GM12874 (cell line): ENCODE results near the gene TEX22.

Source experiments
- TF ChIP-seq, protein P1 (sequence below): IDR thresholded peaks from 2 replicates; pipeline ENCODE4 v1.5.1; 2011; ENCODE audit warnings: low read depth, mild to moderate bottlenecking, control low read depth, low read length, moderate library complexity; ENCODE audit not compliant: insufficient read depth

The TEX22 gene

DNA sequence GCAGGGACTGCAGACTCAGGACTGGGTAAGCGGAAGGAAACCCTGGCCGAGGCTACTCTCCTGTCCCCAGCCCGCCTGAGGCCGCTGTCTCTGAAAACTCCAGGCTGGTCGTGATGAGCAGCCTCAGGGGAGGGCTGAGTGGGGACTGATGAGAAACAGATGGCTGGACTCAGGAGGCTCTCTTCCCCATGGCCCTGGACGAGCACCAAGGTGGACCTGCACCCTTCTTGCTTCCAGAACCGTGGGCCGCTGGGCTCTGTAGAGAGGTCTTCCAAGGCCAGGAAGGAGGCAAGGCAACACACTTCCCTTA is 1.1 kb downstream of the TEX22 start:
- TF ChIP-seq, protein P1, sequence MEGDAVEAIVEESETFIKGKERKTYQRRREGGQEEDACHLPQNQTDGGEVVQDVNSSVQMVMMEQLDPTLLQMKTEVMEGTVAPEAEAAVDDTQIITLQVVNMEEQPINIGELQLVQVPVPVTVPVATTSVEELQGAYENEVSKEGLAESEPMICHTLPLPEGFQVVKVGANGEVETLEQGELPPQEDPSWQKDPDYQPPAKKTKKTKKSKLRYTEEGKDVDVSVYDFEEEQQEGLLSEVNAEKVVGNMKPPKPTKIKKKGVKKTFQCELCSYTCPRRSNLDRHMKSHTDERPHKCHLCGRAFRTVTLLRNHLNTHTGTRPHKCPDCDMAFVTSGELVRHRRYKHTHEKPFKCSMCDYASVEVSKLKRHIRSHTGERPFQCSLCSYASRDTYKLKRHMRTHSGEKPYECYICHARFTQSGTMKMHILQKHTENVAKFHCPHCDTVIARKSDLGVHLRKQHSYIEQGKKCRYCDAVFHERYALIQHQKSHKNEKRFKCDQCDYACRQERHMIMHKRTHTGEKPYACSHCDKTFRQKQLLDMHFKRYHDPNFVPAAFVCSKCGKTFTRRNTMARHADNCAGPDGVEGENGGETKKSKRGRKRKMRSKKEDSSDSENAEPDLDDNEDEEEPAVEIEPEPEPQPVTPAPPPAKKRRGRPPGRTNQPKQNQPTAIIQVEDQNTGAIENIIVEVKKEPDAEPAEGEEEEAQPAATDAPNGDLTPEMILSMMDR = no peak

DNA sequence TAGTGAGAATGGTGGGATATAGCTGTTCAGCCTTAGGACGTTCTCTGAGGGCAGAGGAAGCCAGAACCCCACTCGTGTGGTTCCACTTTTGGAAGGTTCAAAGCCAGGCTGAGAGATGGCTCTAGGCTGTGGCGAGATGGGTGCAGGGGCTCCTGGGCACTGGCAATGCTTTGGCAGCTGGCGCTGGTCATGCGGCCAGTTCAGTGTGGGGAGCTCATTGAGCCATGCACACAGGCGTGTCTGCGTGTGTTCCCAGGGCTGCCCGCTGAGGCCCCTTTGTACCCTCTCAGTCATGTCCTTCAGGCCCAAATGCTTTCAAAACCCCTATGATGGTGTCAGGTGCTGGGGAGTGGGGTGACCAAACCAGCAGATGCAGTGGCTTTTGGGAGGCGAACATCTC is 1.7 kb downstream of the TEX22 start:
- TF ChIP-seq, protein P1 = no peak

GRCh38 chr14:105401699-105402098 is 3.4 kb downstream of the TEX22 start:
- TF ChIP-seq, protein P1 = no peak

DNA sequence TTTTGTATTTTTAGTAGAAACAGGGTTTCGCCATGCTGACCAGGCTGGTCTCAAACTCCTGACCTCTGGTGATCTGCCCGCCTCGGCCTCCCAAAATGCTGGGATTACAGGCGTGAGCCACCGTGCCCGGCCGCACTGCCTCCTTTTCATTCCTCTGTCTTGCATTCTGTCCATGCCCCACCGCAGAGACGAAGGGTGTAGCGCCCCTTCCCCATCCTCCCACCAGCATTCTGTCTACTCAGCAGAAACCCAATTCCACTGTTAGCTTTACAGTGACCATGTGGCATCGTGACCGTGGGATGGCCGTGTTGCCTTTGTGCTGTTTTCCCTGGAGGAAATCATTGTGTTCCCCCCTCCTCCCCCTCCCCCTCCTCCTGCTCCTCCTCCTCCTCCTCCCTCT is 10.3 kb downstream of the TEX22 start:
- TF ChIP-seq, protein P1 = no peak

DNA sequence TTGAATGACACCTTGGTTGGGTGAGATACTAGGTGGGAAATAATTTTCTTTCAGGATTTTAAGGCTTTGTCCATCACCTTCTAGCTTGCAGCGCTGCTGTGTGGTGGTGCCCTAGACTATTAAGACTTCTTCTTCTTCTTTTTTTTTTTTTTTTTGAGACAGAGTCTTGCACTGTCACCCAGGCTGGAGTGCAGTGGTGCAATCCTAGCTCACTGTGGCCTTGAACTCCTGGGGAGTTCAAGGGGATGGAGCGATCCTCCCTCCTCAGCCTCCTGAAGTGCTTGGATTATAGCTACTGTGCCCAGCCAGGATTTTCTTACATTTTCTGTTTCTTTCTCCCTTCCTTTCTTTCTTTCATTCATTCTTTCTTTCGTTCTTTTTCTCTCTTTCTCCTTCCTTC is 11.0 kb downstream of the TEX22 start:
- TF ChIP-seq, protein P1 = no peak

DNA sequence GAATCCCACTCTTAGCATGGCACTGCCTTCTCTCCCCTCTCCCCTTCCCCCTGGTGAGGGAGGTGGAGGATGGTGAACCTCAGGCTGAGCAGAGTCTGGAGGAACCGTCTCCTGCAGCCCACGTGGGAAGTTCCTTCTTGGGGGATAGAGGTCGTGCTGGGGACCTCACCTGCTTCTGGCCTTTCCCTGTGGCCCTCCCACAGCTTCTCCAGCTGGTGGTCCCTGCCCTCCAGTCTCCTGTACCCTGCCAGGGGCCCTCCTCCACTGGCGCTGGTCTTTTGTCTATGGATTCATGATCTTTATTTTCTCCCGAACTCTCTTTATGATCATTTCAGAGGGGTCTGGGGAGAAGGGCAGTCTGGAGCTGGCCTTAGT is 12.3 kb downstream of the TEX22 start:
- TF ChIP-seq, protein P1 = no peak

- TF ChIP-seq, protein P1 = no peak
These were observed 12.9 kb downstream of the TEX22 start for GRCh38 chr14:105411017-105411941.
